NCI-H446 treated with DMSO at 0.1 percent for 48 hours (cell line): ENCODE data around the gene LRRC63.
"Not testable (repeated sequence)": the region's sequence is repeated elsewhere in the genome, so short reads cannot be mapped to it uniquely, and the experiment has no call there.

Experiments used
- DNase-seq: peaks from one replicate; lab custom pipeline; 2025; lab: John Stamatoyannopoulos, UW

LRRC63 gene

GRCh38 chr13:46211483-46212351, at the start of gene LRRC63:
Gene LRRC63 (plus strand): TSS chr13:46211928. CDS start chr13:46213035, 1,107 bp downstream.
- no peak for DNase-seq

GRCh38 chr13:46162741-46163140, 49.0 kb upstream of the LRRC63 start:
- DNase-seq, result not testable (repeated sequence)

GRCh38 chr13:46164661-46165060, 47.1 kb upstream of the LRRC63 start:
- no peak for DNase-seq

GRCh38 chr13:46165485-46166223, 46.1 kb upstream of the LRRC63 start:
- DNase-seq, result no peak

- no peak for DNase-seq
Observed at GRCh38 chr13:46166224-46166584, 45.5 kb upstream of the LRRC63 start.

GRCh38 chr13:46166947-46167610, 44.6 kb upstream of the LRRC63 start:
- no peak for DNase-seq

- no peak for DNase-seq
Observed at GRCh38 chr13:46168341-46168740, 43.4 kb upstream of the LRRC63 start.

- DNase-seq, result no peak
Observed at GRCh38 chr13:46168783-46169182, 42.9 kb upstream of the LRRC63 start.

GRCh38 chr13:46169758-46170157, 42.0 kb upstream of the LRRC63 start:
- DNase-seq, result no peak

- no peak for DNase-seq
Observed at GRCh38 chr13:46170268-46170667, 41.5 kb upstream of the LRRC63 start.

GRCh38 chr13:46170687-46171086, 41.0 kb upstream of the LRRC63 start:
- DNase-seq, result no peak

GRCh38 chr13:46171217-46171616, 40.5 kb upstream of the LRRC63 start:
- DNase-seq, result no peak

GRCh38 chr13:46171739-46172138, 40.0 kb upstream of the LRRC63 start:
- no peak for DNase-seq

GRCh38 chr13:46172531-46172991, 39.2 kb upstream of the LRRC63 start:
- no peak for DNase-seq

- no peak for DNase-seq
Observed at GRCh38 chr13:46173656-46174055, 38.1 kb upstream of the LRRC63 start.

GRCh38 chr13:46176756-46177155, 35.0 kb upstream of the LRRC63 start:
- no peak for DNase-seq

GRCh38 chr13:46178143-46178542, 33.6 kb upstream of the LRRC63 start:
- no peak for DNase-seq

- no peak for DNase-seq
Observed at GRCh38 chr13:46178821-46179220, 32.9 kb upstream of the LRRC63 start.

- no peak for DNase-seq
Observed at GRCh38 chr13:46179491-46179908, 32.2 kb upstream of the LRRC63 start.

- DNase-seq, result no peak
Observed at GRCh38 chr13:46179969-46180763, 31.6 kb upstream of the LRRC63 start.

GRCh38 chr13:46181377-46181839, 30.3 kb upstream of the LRRC63 start:
- no peak for DNase-seq
